ENCODE results near the gene PRDX3.

DNA sequence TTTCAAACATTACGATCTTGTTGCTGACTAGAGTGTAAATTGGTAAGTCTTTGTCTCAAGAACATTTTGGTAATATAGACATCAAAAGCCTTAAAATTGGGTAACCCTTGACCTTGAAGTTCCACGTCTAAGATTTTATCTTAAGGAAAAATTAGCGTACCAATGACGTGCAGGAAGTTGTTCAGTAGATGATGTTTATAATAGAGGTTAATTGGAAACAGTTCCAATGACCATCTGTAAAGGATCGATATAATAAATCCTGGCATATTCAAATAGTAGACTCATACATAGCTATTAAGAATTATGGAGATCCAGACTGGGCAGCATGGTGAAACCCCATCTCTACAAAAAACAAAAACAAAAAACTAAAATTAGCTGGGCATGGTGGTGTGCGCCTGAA lies 49.2 kb upstream of the PRDX3 start:
- TF ChIP-seq GATA3 (IDR thresholded peaks at IDR 0.05; ENCODE audit: low read depth, low read length) (0 out of 2 replicates have a peak, but pooled peaks have one; percentile 29), GATA2 (IDR thresholded peaks at IDR 0.05; ENCODE audit: low read depth, low read length) (no peak)

All from SH-SY5Y (cell line).